ENCODE data around the gene ANTXRL.
"Not testable (repeated sequence)": the region's sequence is repeated elsewhere in the genome, so short reads cannot be mapped to it uniquely, and the experiment has no call there.

The ANTXRL gene

GRCh38 chr10:46306516-46307184 is 19.9 kb downstream of the ANTXRL start:
- DNase-seq (ENCODE audit: low read depth in 2 of 2, low spot score in 1 of 2), result no peak

GRCh38 chr10:46307281-46308112 is 20.7 kb downstream of the ANTXRL start:
- no peak for DNase-seq (ENCODE audit: low read depth in 2 of 2, low spot score in 1 of 2)

DNA sequence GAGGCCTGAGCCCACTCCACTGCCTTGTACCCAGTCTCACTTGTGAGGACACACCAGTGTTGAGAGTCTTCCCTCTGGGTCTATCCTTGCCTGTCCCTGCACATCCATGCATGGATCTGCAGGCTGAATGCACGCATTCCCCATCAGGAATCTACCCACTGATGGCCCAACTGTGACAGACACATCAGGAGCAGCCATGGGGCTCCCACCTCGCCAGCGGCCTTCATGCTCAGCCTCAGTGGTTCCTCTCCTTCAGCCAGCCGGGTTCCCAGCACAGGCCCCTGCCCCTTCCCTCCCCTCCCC is 21.3 kb downstream of the ANTXRL start:
- DNase-seq (ENCODE audit: low read depth in 2 of 2, low spot score in 1 of 2), result no peak

DNA sequence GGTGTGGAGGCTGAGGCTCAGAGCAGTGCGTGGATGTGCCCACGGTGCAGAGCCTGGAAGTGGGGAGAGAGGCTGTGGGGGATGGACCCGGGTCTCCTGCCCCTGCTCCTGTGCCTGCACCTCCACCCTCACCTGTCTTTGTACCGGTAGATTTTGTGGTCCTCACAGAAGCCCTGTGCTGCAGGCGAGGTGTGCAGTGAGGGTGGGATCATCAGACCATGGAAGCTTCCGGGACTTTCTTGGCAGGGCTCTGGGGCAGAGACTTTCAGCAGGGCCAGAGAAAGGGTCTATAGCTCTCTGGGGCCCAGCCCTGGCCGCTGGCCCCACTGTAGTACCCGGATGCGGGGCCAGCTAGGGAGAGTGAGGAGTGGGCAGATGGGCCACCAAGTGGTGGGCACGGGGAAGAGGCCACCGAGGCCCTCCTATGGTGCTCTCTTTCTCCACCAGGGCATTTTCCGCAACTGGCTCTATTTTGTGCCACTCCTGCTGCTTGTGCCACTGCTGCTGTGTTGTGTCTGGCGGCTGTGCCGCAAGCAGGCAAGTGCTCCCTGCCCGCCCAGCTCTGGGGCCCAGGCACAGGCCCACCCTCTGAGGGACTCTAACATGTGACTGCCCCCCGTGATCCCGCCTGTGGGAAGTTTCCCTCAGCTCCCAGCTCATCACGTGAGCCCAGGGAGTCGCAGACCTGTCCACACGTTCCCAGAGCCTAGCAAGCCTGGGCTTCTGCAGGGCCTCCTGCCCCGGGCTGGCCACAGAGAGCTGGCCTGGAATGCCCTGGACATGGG is 22.1 kb downstream of the ANTXRL start:
- DNase-seq (ENCODE audit: low read depth in 2 of 2, low spot score in 1 of 2), result no peak

- DNase-seq (ENCODE audit: low read depth in 2 of 2, low spot score in 1 of 2), result no peak
Measured at GRCh38 chr10:46309511-46310142, 22.8 kb downstream of the ANTXRL start.

DNA sequence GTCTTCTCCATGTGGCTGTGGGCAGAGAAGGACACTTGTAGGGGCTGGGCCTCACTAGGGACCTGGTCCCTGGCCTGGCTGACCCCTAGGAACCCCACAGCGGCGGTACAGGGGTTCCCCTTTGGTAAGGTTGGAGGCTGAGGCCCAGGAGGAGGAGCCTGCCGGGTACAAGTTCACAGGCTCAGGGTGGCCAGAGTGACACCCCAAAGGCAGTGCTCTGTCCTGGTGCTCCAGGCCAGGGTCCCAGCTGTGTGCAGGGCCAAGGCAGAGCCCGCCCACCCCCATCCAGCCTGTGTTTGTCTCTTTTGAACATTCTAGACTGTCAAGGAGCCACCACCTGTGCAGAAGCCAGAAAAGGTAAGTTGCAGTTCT is 23.3 kb downstream of the ANTXRL start:
- DNase-seq (ENCODE audit: low read depth in 2 of 2, low spot score in 1 of 2), result no peak

GRCh38 chr10:46310851-46311250 is 24.1 kb downstream of the ANTXRL start:
- no peak for DNase-seq (ENCODE audit: low read depth in 2 of 2, low spot score in 1 of 2)

GRCh38 chr10:46311501-46311951 is 24.7 kb downstream of the ANTXRL start:
- DNase-seq (ENCODE audit: low read depth in 2 of 2, low spot score in 1 of 2), result no peak

- not testable (repeated sequence) for DNase-seq (ENCODE audit: low read depth in 2 of 2, low spot score in 1 of 2)
Measured at GRCh38 chr10:46311961-46312431, 25.2 kb downstream of the ANTXRL start.

GRCh38 chr10:46312953-46313352 is 26.2 kb downstream of the ANTXRL start:
- DNase-seq (ENCODE audit: low read depth in 2 of 2, low spot score in 1 of 2), result no peak

GRCh38 chr10:46314071-46314470 is 27.3 kb downstream of the ANTXRL start:
- no peak for DNase-seq (ENCODE audit: low read depth in 2 of 2, low spot score in 1 of 2)

DNA sequence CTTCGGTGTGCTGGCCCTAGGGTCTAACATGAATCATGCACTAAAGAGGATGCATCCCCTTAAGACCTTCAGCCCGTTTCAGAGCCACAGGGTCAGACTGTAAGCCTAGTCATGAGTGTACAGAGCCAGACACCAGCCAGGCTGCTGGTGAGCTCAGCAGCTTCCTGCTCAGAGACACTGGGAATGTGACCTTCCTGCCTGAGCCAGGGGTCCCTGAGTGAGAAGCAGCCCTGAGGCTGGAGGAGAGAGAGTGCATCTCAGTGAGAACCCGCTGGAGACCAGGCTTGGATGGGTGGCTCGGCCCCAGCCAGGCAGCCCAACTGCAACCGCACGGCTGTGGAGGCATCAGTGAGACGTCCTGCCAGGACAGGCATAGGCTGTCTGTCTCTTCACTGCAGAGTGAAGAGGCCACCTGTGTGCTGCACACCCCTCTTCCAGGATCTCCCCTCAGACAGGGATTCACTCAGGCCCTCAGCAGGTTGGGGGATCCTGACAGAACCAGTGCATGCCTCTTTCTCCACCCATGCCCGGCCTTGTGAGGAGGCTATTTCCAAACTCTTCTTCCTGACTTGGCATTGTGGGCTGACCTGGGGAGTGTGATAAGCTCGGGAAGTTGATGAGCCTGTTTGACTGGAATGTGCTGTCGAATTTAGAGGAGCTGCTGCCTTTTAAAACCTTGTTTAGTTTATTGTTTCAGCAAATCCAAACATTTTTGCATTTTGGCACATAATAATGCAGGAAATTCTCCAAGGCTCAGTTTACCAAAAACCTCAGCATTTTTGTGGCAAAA is 28.5 kb downstream of the ANTXRL start:
- DNase-seq (ENCODE audit: low read depth in 2 of 2, low spot score in 1 of 2), result not testable (repeated sequence)

- no peak for DNase-seq (ENCODE audit: low read depth in 2 of 2, low spot score in 1 of 2)
Measured at GRCh38 chr10:46317370-46317769, 30.6 kb downstream of the ANTXRL start.

- no peak for DNase-seq (ENCODE audit: low read depth in 2 of 2, low spot score in 1 of 2)
Measured at GRCh38 chr10:46317889-46318288, 31.1 kb downstream of the ANTXRL start.

DNA sequence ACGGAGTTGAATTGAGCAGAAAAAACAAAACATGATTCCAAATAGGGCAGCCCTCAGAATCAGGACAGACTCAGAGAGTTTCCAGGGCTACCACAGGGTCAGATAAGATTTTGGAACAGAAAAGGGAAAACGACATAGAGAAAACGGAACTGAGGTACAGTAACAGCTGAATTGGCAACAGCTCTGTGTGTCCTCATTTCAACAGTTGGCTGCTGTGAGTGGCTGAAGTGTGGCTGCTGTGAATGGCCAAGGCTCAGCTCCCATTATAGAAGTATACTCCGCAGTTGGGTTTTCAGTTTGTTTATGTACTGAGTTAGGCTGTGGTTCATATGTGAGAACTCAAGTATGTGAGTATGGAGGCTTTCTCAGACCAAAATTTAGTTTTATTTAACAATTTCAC is 32.0 kb downstream of the ANTXRL start:
- no peak for DNase-seq (ENCODE audit: low read depth in 2 of 2, low spot score in 1 of 2)

GRCh38 chr10:46319389-46319788 is 32.6 kb downstream of the ANTXRL start:
- DNase-seq (ENCODE audit: low read depth in 2 of 2, low spot score in 1 of 2), result no peak

GRCh38 chr10:46321770-46322169 is 35.0 kb downstream of the ANTXRL start:
- no peak for DNase-seq (ENCODE audit: low read depth in 2 of 2, low spot score in 1 of 2)

- DNase-seq (ENCODE audit: low read depth in 2 of 2, low spot score in 1 of 2), result no peak
Measured at GRCh38 chr10:46323176-46323575, 36.4 kb downstream of the ANTXRL start.

- no peak for DNase-seq (ENCODE audit: low read depth in 2 of 2, low spot score in 1 of 2)
Measured at GRCh38 chr10:46325021-46325420, 38.2 kb downstream of the ANTXRL start.

DNA sequence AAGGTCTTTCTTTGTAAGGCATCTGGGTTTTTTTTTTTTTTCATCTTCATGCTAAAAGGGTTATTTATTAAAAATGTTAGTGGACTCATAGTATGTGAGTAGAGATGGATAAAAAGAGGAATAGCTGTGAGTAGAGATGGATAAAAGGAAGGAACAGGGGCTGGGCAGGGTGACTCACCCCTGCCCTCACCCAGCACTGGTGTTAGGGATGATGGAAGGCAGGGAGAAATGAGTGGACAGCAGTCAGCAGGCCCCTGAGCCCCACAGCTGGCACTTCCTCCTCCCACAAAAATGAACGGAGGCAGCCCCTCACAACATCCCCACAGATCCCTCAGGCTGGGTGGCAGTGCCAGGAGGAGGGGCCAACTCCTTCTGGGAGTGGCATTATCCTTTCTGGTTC is 39.3 kb downstream of the ANTXRL start:
- no peak for DNase-seq (ENCODE audit: low read depth in 2 of 2, low spot score in 1 of 2)

- DNase-seq (ENCODE audit: low read depth in 2 of 2, low spot score in 1 of 2), result no peak
Measured at GRCh38 chr10:46326971-46327370, 40.2 kb downstream of the ANTXRL start.
